A673 (cell line): ENCODE data around the gene KAT2A. TPM values are rescaled to one million over a fixed set of nuclear protein-coding genes. Genes with fewer than 3 reads are reported as not detected.

Source experiments
- BruUV-seq: library from RNA; stranded (reverse); fragments of 400-500 nt; replicated peaks from 2 replicates; lab custom pipeline; 2021; lab: Mats Ljungman, UMichigan
- CTCF ChIA-PET: fragments of 300-600 bp; sonication (Branson Sonifier 250); formaldehyde crosslinking; loops from one replicate; lab custom pipeline; 2022; ENCODE audit warnings: antibody characterized with exemption; lab: Charles Lee
- POLR2A ChIA-PET: fragments of 300-600 bp; sonication (Branson Sonifier 250); formaldehyde crosslinking; loops from one replicate; lab custom pipeline; 2022; ENCODE audit warnings: antibody characterized with exemption; ENCODE audit not compliant: low non-redundant PET; lab: Charles Lee
- DNase-seq: peaks from one replicate; pipeline ENCODE4 v3.0.0-alpha.2; 2015; ENCODE audit warnings: low spot score
- H3K27ac ChIP-seq: fragments of 200-600 bp; sonication (generic); 2 replicates; pipeline ENCODE4 v1.5.1; 2016; ENCODE audit warnings: mixed run types, low read depth, mild to moderate bottlenecking, mixed read lengths, antibody characterized with exemption, low read length; ENCODE audit not compliant: poor library complexity, severe bottlenecking
- H3K27me3 ChIP-seq: fragments of 200-600 bp; sonication (generic); replicated peaks from 2 replicates; pipeline ENCODE4 v1.6.1; 2017; ENCODE audit warnings: mixed run types, low read depth, mild to moderate bottlenecking, mixed read lengths, antibody characterized with exemption, low read length; ENCODE audit not compliant: insufficient read depth, poor library complexity
- H3K36me3 ChIP-seq: fragments of 200-600 bp; sonication (generic); 2 replicates; pipeline ENCODE4 v1.6.1; 2016; ENCODE audit warnings: mixed run types, mild to moderate bottlenecking, mixed read lengths, antibody characterized with exemption, low read length; ENCODE audit not compliant: insufficient read depth, poor library complexity, severe bottlenecking
- H3K4me1 ChIP-seq: fragments of 200-600 bp; sonication (generic); 2 replicates; pipeline ENCODE4 v1.6.1; 2017; ENCODE audit warnings: mixed run types, mild to moderate bottlenecking, mixed read lengths, antibody characterized with exemption, low read length; ENCODE audit not compliant: insufficient read depth, poor library complexity, severe bottlenecking
- H3K4me3 ChIP-seq: fragments of 200-600 bp; sonication (generic); 2 replicates; pipeline ENCODE4 v1.5.1; 2016; ENCODE audit warnings: low read depth, mixed run types, mild to moderate bottlenecking, mixed read lengths, low read length; ENCODE audit not compliant: poor library complexity, severe bottlenecking
- H3K9me3 ChIP-seq: fragments of 200-600 bp; sonication (generic); 2 replicates; pipeline ENCODE4 v1.6.1; 2016; ENCODE audit warnings: mixed run types, low read depth, mild to moderate bottlenecking, mixed read lengths, antibody characterized with exemption, low read length; ENCODE audit not compliant: poor library complexity, severe bottlenecking
- CTCF ChIP-seq: fragments of 300-800, 200-600 bp; sonication (generic); conservative IDR thresholded peaks from 2 replicates; pipeline ENCODE4 v1.5.1; 2017; ENCODE audit warnings: low read depth, mild to moderate bottlenecking, antibody characterized with exemption, low read length, moderate library complexity, mixed read lengths
- EZH2 ChIP-seq: fragments of 200-600 bp; sonication (generic); IDR thresholded peaks from 2 replicates; pipeline ENCODE4 v1.6.1; 2017; ENCODE audit warnings: borderline replicate concordance, low read depth, mild to moderate bottlenecking, mixed read lengths, antibody characterized with exemption, low read length; ENCODE audit not compliant: poor library complexity, severe bottlenecking
- intact Hi-C: fragments of 100-400 bp; cut with micrococcal nuclease; formaldehyde crosslinking; loops from one replicate; pipeline ENCODE4 v1.10.0; 2022; ENCODE audit not compliant: unreplicated experiment
- total RNA-seq: library from RNA; stranded (reverse); gene quantifications from 2 replicates; pipeline ENCODE4 v1.2.3, GENCODE V29; 2021

The KAT2A gene
- total RNA-seq, 1 experiment from 2014 or later, result 30.3 TPM

GRCh38 chr17:42120161-42120769, 902 bp downstream of the KAT2A start:
- H3K27me3 ChIP-seq, result no peaks in the 10 kb centered on the region
- H3K27ac ChIP-seq, result no peak overlapping the region
- H3K9me3 ChIP-seq, result no peaks in the 10 kb centered on the region
- DNase-seq, result no peak
- CTCF ChIA-PET, result no interaction called here
- POLR2A ChIA-PET, result interaction anchor here (0.6 kb wide), 1 partner anchor 287 kb away, joined by 3 read pairs; no protein-coding TSS in a partner anchor
- intact Hi-C loops, result no loop called here
- H3K36me3 ChIP-seq, result peaks cover 12% of the 10 kb centered on the region
- no peaks in the 10 kb centered on the region for H3K4me1 ChIP-seq
- peak overlapping the region; percentile 62 for H3K4me3 ChIP-seq
- BruUV-seq, result no TSS peak
- no peak for TF ChIP-seq CTCF
- TF ChIP-seq EZH2, result no peak

GRCh38 chr17:42119301-42119700, 1.9 kb downstream of the KAT2A start:
- H3K36me3 ChIP-seq, result peaks cover 12% of the 10 kb centered on the region
- no peak for DNase-seq
- no peak overlapping the region for H3K4me3 ChIP-seq
- no peak overlapping the region for H3K27ac ChIP-seq
- H3K27me3 ChIP-seq, result no peaks in the 10 kb centered on the region
- ChIA-PET POLR2A (no interaction called here), CTCF (no interaction called here)
- no peaks in the 10 kb centered on the region for H3K9me3 ChIP-seq
- intact Hi-C loops, result loop anchor here (5.0 kb wide), 1 partner anchor 152 kb away; the partner anchor contains the start of gene CNP
- BruUV-seq, result no TSS peak
- TF ChIP-seq CTCF (no peak), EZH2 (no peak)
- no peaks in the 10 kb centered on the region for H3K4me1 ChIP-seq

GRCh38 chr17:42118545-42118944, 2.6 kb downstream of the KAT2A start:
- ChIA-PET POLR2A (no interaction called here), CTCF (no interaction called here)
- intact Hi-C loops, result loop anchor here (5.0 kb wide), 1 partner anchor 151 kb away; the partner anchor contains the start of gene CNP
- no peak overlapping the region for H3K4me3 ChIP-seq
- DNase-seq, result peak; percentile 15
- TF ChIP-seq EZH2 (no peak), CTCF (peak; percentile 35)
- peaks cover 12% of the 10 kb centered on the region for H3K36me3 ChIP-seq
- H3K27ac ChIP-seq, result no peak overlapping the region
- BruUV-seq, result no TSS peak
- H3K4me1 ChIP-seq, result no peaks in the 10 kb centered on the region
- no peaks in the 10 kb centered on the region for H3K9me3 ChIP-seq
- H3K27me3 ChIP-seq, result no peaks in the 10 kb centered on the region
